GM21737 (cell line): ENCODE data around the gene ACKR2.
"Not testable (repeated sequence)": the region's sequence is repeated elsewhere in the genome, so short reads cannot be mapped to it uniquely, and the experiment has no call there.

Experiments used
- ATAC-seq: cut with Tn5 transposase; IDR thresholded peaks from one replicate; pipeline ENCODE4 v1.9.1; 2021; ENCODE audit warnings: mild to moderate bottlenecking, moderate library complexity; ENCODE audit not compliant: unreplicated experiment

The ACKR2 gene

GRCh38 chr3:42801048-42801620 is 8.1 kb upstream of the ACKR2 start:
- ATAC-seq: no peak

GRCh38 chr3:42801784-42802183 is 7.5 kb upstream of the ACKR2 start:
- ATAC-seq: no peak

DNA sequence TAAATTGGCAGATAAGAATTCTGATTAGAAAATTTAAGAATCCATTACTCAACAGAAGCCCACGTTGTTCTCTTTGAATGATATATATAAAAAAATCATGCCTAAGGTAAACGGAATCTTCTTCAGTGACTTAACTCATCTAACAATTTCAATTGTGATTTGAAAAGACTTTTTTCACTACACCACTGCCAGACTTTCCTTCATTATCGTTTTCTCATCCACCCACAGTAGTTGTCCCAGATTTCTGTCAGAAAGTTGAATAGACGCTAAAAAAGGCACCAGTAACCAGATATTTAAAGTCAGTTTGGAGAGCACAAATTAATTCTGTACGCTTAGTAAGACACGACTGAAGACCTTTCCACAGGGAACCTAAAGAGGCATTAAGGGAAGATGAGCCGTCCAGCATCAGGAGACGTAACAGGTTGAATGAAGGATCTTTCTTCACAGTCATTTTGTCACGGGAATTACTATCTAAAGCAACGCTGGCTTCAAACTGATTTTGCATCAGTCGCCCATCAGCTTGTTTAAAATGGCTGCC is 6.3 kb upstream of the ACKR2 start:
- no peak for ATAC-seq

DNA sequence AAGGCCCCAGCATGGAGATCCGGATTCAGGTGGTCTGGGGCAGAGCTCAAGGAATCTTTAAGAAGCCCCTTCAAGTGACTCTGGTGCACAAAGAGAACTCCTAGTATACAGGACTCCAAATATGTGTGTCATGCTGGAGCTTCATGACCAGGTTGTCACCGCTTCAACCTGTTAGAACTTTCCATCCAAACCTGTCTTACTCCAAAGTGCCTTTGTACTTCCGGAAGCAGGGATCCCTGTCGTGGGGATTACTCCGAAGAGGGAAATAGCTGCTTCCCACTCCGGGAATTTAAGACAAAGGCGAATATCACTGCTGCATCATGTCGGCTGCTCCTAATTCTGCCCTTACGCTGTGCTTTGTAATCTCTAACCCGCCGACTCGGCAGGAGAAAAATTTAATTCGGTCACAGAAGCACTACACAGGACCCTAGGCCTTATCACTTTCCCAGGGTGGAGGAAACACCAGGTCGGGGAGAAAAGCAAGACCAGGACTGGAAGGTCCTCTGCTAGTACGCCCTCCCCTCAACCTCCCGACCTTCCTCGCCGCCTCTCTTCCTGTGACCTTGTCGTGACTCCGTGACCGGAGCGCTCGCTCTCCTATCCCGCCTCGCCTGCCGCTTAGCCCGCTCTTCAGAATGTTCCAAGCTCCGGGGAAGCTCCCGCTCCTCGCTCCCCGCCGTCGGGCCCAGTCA is 5.7 kb upstream of the ACKR2 start:
- peak; percentile 26 for ATAC-seq

DNA sequence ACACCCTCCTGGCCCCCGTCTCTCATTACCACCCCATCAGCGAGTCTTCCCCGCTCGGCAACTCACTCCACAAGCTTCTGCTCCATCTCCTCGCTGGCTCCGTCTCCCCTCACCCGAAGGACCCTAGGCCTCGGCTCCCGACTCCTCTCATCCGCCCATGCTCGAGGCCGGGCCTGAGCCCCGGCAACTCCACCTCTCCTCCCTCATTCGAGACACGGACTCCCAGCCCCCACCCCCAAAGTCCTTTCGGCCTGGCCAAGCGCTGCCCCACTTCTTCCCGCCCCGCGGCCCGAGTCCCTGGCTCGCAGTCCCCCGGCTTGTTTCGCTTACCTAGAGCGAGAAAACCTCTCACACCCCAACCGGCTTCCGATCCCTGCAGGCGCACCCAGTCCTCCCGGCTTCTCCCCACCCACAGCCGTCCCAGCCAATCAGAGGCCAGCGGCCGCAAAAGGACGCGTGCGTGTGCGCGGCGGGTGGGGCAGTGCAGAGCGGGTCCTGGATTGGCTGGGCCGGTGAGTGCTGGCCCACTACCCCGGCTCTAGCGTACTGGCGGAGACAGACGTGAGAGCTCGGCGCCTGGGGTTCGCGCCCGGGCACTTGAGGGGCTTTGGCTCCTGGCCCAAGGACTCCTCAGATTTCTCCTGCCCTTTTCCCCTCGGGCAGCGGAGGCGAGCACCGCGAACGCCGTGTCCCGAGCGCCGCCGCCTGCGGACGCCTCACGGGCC is 5.0 kb upstream of the ACKR2 start, which contains the start of gene HIGD1A:
TSS of gene HIGD1A (minus strand) at position 385 of the 725 bp plus-strand sequence. CDS start 10,237 bp downstream, outside the sequence.
- peak; percentile 99 for ATAC-seq

DNA sequence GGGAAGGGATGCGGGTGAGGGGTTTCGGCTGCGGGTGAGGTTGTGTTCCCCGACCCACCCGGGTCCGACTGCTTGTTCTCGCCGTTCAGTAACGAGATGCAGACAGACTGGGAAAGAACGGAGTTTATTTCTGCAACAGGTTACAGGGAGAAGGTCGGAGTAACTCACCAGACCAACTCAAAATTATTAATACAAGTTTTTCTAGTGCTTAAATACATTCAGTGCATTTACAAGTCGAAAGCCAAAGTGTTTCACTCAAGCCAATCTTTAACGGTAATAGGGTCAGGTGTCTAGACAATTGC is 4.5 kb upstream of the ACKR2 start:
- ATAC-seq: no peak

- no peak for ATAC-seq
Measured at GRCh38 chr3:42805141-42805821, 4.0 kb upstream of the ACKR2 start.

- ATAC-seq: no peak
Measured at GRCh38 chr3:42807929-42808328, 1.3 kb upstream of the ACKR2 start.

GRCh38 chr3:42810706-42811105 is 1.5 kb downstream of the ACKR2 start:
- not testable (repeated sequence) for ATAC-seq

DNA sequence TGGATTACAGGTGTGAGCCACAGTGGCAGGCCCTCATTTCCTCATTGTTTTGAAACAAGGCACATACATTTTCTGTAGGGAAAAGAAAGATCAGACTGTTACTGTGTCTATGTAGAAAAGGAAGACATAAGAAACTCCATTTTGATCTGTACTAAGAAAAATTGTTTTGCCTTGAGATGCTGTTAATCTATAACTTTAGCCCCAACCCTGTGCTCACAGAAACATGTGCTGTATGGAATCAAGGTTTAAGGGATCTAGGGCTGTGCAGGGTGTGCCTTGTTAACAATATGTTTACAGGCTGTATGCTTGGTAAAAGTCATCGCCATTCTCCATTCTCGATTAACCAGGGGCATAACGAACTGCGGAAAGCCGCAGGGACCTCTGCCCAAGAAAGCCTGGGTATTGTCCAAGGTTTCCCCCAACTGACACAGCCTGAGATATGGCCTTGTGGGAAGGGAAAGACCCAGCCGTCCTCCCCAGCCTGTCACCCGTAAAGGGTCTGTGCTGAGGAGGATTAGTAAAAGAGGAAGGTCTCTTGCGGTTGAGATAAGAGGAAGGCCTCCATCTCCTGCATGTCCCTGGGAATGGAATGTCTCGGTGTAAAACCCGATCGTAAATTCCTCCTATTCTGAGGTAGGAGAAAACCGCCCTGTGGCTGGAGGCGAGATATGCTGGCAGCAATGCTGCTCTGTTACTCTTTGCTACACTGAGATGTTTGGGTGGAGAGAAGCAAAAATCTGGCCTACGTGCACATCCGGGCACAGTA is 2.1 kb downstream of the ACKR2 start:
- ATAC-seq: not testable (repeated sequence)

- ATAC-seq: no peak
Measured at GRCh38 chr3:42814246-42814645, 5.0 kb downstream of the ACKR2 start.

DNA sequence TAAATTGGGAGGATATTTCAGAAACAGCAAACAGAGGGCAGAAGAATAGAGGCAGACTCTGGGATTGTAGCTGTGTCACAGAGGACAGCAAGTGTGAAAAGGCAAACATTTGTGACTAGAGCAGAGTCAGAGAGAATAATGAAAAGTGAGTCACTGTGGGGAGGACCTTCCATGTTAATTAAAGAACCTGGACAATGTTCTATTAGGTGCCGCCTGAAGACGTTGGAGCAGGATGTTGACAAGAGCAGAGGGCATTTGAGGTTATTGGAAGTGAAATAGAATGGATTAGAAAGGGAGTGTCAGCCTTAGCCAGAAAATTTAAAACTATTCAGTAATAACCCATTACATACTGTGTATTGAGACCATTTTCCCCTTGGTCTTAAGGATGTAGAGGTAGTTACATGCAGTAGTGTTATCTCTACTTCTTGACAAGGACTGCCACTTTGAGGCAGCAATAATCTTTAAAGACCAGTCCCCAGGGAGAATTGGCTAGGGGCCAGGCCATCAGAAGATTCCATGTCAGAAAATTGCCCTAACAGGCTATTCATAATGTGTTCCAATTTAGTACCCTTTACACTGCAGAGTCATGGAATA is 5.8 kb downstream of the ACKR2 start:
- ATAC-seq: no peak

GRCh38 chr3:42815826-42816225 is 6.6 kb downstream of the ACKR2 start:
- no peak for ATAC-seq

DNA sequence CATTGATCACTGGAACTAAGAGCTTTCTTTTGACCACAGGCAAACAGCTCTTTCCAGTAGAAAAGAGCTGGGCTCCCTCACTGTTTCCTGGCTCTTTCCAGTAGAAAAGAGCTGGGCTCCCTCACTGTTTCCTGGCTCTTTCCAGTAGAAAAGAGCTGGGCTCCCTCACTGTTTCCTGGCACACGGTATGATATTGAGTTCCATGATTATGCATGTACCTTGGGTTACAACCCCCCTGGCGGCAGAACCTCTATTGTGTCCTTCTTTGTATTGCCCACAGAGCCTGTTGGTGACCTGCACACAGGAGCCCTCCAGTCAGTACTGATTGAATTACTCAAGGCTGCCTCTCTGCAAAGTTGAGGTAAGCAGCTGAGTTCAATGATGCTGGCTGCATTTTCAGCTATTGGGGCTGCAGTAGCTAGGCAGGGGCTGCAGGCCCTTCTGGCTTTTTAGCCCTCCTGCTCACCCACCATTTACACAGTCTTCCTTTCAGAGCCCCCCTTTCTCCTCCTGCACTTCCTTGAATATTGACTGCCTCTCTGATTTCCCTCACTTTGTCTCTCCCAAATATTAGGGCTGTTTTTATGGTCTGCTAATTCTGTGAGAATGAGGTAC is 10.2 kb downstream of the ACKR2 start:
- ATAC-seq: no peak

GRCh38 chr3:42820746-42821051 is 11.5 kb downstream of the ACKR2 start:
- ATAC-seq: no peak

DNA sequence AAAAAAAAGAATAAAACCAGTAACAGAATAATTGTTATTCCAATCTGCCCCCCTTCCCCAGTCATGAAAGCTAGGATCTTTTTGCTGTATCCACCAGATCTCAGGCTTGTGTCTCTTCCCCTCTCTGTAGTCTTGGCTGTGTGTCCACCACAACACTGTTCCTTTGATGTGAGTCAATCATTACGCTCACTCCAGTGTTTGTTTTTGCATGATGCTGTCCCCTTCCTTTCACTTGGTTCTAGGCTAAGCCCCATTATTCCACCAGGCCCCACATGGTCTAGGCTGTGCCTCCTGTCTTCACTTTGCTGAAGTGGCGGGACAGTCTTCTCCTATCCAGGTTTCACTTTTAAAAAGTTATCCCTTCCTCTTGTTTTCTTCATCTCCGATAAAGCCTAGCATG is 13.6 kb downstream of the ACKR2 start:
- no peak for ATAC-seq

- no peak for ATAC-seq
Measured at GRCh38 chr3:42823351-42823750, 14.1 kb downstream of the ACKR2 start.

- no peak for ATAC-seq
Measured at GRCh38 chr3:42826141-42826540, 16.9 kb downstream of the ACKR2 start.

- ATAC-seq: no peak
Measured at GRCh38 chr3:42827023-42827422, 17.8 kb downstream of the ACKR2 start.

DNA sequence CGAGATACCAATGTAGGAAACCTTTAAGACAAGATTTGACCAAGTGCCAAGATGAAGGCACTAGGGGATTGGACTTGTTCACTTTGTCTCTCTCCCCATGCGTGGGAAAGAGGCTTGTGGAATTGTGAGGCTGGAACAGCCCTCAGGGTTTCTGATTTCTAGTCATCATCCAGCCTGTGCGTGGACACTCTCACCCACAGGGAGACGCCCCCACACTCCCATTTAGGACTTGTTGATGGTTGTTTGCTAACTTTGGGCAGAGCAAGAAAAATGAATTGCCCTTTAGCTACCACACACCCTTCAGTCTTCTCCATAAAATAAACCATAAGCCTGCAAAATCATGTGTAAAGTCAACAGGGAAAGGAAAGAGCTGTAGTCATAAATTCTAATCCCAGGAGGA is 18.4 kb downstream of the ACKR2 start:
- no peak for ATAC-seq
